Skeletal muscle tissue (tissue), 4 donors: ENCODE measurements around the gene MAPT. TPM values are rescaled to one million over a fixed set of nuclear protein-coding genes. Genes with fewer than 3 reads are reported as not detected.
"Not testable (repeated sequence)": the region's sequence is repeated elsewhere in the genome, so short reads cannot be mapped to it uniquely, and the experiment has no call there.

Experiments used
- H3K27ac ChIP-seq: one replicate; pipeline ENCODE4 v1.7.0; 2013; ENCODE audit warnings: mild to moderate bottlenecking, low read depth, low read length, inconsistent platforms
- H3K27me3 ChIP-seq, 3 donors: one replicate each; pipeline ENCODE4 v1.7.0; 2013; ENCODE audit warnings: low read length in 3 of 3; ENCODE audit not compliant: control insufficient read depth in 3 of 3, insufficient read depth in 3 of 3
- H3K36me3 ChIP-seq, 3 donors: one replicate each; pipeline ENCODE4 v1.7.0; 2013; ENCODE audit warnings: low read length in 3 of 3; ENCODE audit not compliant: control insufficient read depth in 3 of 3, insufficient read depth in 3 of 3
- H3K4me1 ChIP-seq, 3 donors: one replicate each; pipeline ENCODE4 v1.7.0; 2013; ENCODE audit warnings: low read length in 3 of 3, mild to moderate bottlenecking in 3 of 3; ENCODE audit not compliant: control insufficient read depth in 3 of 3, insufficient read depth in 3 of 3
- H3K4me3 ChIP-seq, 3 donors: one replicate each; pipeline ENCODE4 v1.7.0; 2013; ENCODE audit warnings: low read length in 3 of 3
- H3K9ac ChIP-seq, 3 donors: one replicate each; pipeline ENCODE4 v1.7.0; 2013; ENCODE audit warnings: low read length in 3 of 3, mild to moderate bottlenecking in 3 of 3, moderate library complexity in 2 of 3, low read depth in 1 of 3
- H3K9me3 ChIP-seq, 3 donors: one replicate each; pipeline ENCODE4 v1.7.0; 2013; ENCODE audit warnings: low read length in 3 of 3; ENCODE audit not compliant: control insufficient read depth in 3 of 3
- total RNA-seq: library from RNA; depleted of rRNA; stranded (reverse); fragments of >200 nt; gene quantifications from one replicate; pipeline ENCODE4 v1.2.3, GENCODE V29; 2014
- donor health status: Osteomylitis.

MAPT gene
- total RNA-seq, 1 donor from 2014 or later, result 4.7 TPM

GRCh38 chr17:45930420-45930951 is 36.1 kb downstream of the MAPT start:
- peak overlapping the region; percentile 48 for H3K27ac ChIP-seq
- no peaks in the 10 kb centered on the region for H3K27me3 ChIP-seq
- H3K9me3 ChIP-seq, result peaks cover 0 to 6% (median 2%) of the 10 kb centered on the region in 3 donors
- H3K4me3 ChIP-seq, result peak overlapping the region in 1 of 3 donors; percentile 21
- peaks cover 0 to 4% (median 0%) of the 10 kb centered on the region in 3 donors for H3K36me3 ChIP-seq
- peak overlapping the region in 2 of 3 donors; percentile 11 to 62 for H3K9ac ChIP-seq
- peaks cover 6 to 14% (median 8%) of the 10 kb centered on the region in 3 donors for H3K4me1 ChIP-seq

- peaks cover 0 to 4% (median 0%) of the 10 kb centered on the region in 3 donors for H3K36me3 ChIP-seq
- peaks cover 0 to 6% (median 2%) of the 10 kb centered on the region in 3 donors for H3K9me3 ChIP-seq
- H3K27ac ChIP-seq, result no peak overlapping the region
- no peak overlapping the region for H3K4me3 ChIP-seq
- H3K4me1 ChIP-seq, result peaks cover 9 to 22% (median 16%) of the 10 kb centered on the region in 3 donors
- H3K9ac ChIP-seq, result no peak overlapping the region
- no peaks in the 10 kb centered on the region for H3K27me3 ChIP-seq
These were observed 37.3 kb downstream of the MAPT start for GRCh38 chr17:45931677-45932076.

GRCh38 chr17:45934044-45934979 is 40.0 kb downstream of the MAPT start:
- H3K27me3 ChIP-seq, result no peaks in the 10 kb centered on the region
- H3K4me1 ChIP-seq, result peaks cover 17 to 29% (median 23%) of the 10 kb centered on the region in 3 donors
- no peak overlapping the region for H3K9ac ChIP-seq
- no peaks in the 10 kb centered on the region for H3K36me3 ChIP-seq
- no peaks in the 10 kb centered on the region for H3K9me3 ChIP-seq
- no peak overlapping the region for H3K4me3 ChIP-seq
- H3K27ac ChIP-seq, result no peak overlapping the region

GRCh38 chr17:45935197-45935709 is 40.9 kb downstream of the MAPT start:
- H3K4me3 ChIP-seq, result peak overlapping the region in 1 of 3 donors; percentile 24
- peaks cover 16 to 30% (median 30%) of the 10 kb centered on the region in 3 donors for H3K4me1 ChIP-seq
- H3K27me3 ChIP-seq, result no peaks in the 10 kb centered on the region
- H3K36me3 ChIP-seq, result no peaks in the 10 kb centered on the region
- no peaks in the 10 kb centered on the region for H3K9me3 ChIP-seq
- no peak overlapping the region for H3K27ac ChIP-seq
- no peak overlapping the region for H3K9ac ChIP-seq

- H3K9me3 ChIP-seq, result no peaks in the 10 kb centered on the region
- no peaks in the 10 kb centered on the region for H3K27me3 ChIP-seq
- no peak overlapping the region for H3K4me3 ChIP-seq
- H3K36me3 ChIP-seq, result no peaks in the 10 kb centered on the region
- peaks cover 21 to 32% (median 31%) of the 10 kb centered on the region in 3 donors for H3K4me1 ChIP-seq
- peak overlapping the region; percentile 9 for H3K27ac ChIP-seq
- no peak overlapping the region for H3K9ac ChIP-seq
These were observed 41.6 kb downstream of the MAPT start for GRCh38 chr17:45935710-45936509.

- no peaks in the 10 kb centered on the region for H3K9me3 ChIP-seq
- H3K36me3 ChIP-seq, result no peaks in the 10 kb centered on the region
- no peaks in the 10 kb centered on the region for H3K27me3 ChIP-seq
- H3K27ac ChIP-seq, result peak overlapping the region; percentile 9
- H3K4me1 ChIP-seq, result peaks cover 26 to 38% (median 36%) of the 10 kb centered on the region in 3 donors
- peak overlapping the region in 1 of 3 donors; percentile 19 for H3K9ac ChIP-seq
- H3K4me3 ChIP-seq, result no peak overlapping the region
These were observed 42.3 kb downstream of the MAPT start for GRCh38 chr17:45936610-45937009.

- not testable (repeated sequence) for H3K4me3 ChIP-seq, H3K27ac ChIP-seq, H3K36me3 ChIP-seq, H3K27me3 ChIP-seq, H3K9me3 ChIP-seq, H3K9ac ChIP-seq
- H3K4me1 ChIP-seq, result peaks cover 32 to 43% (median 41%) of the 10 kb centered on the region in 3 donors
These were observed 42.8 kb downstream of the MAPT start for GRCh38 chr17:45937186-45937585.

- peaks cover 47 to 64% (median 60%) of the 10 kb centered on the region in 3 donors for H3K4me1 ChIP-seq
- no peak overlapping the region for H3K27ac ChIP-seq
- H3K4me3 ChIP-seq, result no peak overlapping the region
- no peaks in the 10 kb centered on the region for H3K36me3 ChIP-seq
- H3K9ac ChIP-seq, result no peak overlapping the region
- H3K9me3 ChIP-seq, result no peaks in the 10 kb centered on the region
- H3K27me3 ChIP-seq, result no peaks in the 10 kb centered on the region
These were observed 45.0 kb downstream of the MAPT start for GRCh38 chr17:45939395-45939794.

- no peak overlapping the region for H3K9ac ChIP-seq
- H3K36me3 ChIP-seq, result no peaks in the 10 kb centered on the region
- H3K9me3 ChIP-seq, result no peaks in the 10 kb centered on the region
- H3K4me3 ChIP-seq, result no peak overlapping the region
- peak overlapping the region; percentile 87 for H3K27ac ChIP-seq
- H3K27me3 ChIP-seq, result no peaks in the 10 kb centered on the region
- peaks cover 47 to 70% (median 63%) of the 10 kb centered on the region in 3 donors for H3K4me1 ChIP-seq
These were observed 45.9 kb downstream of the MAPT start for GRCh38 chr17:45940293-45940692.
